Colon (tissue), 2 donors: Measurements from ENCODE around the gene CTSK.
"Not testable (repeated sequence)": the region's sequence is repeated elsewhere in the genome, so short reads cannot be mapped to it uniquely, and the experiment has no call there.

ENCODE experiments used
- FAIRE-seq: peaks from 2 replicates; lab custom pipeline; 2012; peaks lifted over from hg19 to GRCh38; lab: Jason Lieb, UNC
- donor health status: control.
- donor health status: control.

CTSK gene

GRCh38 chr1:150808121-150808520, at the start of gene CTSK:
Gene CTSK, minus strand, starts transcription at chr1:150808260. Its CDS starts 1,455 bp downstream, at chr1:150806805.
- no peak for FAIRE-seq

- FAIRE-seq: not testable (repeated sequence)
Measured at GRCh38 chr1:150852734-150853133, 44.7 kb upstream of the CTSK start.

- not testable (repeated sequence) for FAIRE-seq
Measured at GRCh38 chr1:150850801-150851362, 42.8 kb upstream of the CTSK start.

GRCh38 chr1:150846473-150847146, 38.5 kb upstream of the CTSK start:
- FAIRE-seq: no peak

- no peak for FAIRE-seq
Measured at GRCh38 chr1:150843474-150843873, 35.4 kb upstream of the CTSK start.

GRCh38 chr1:150842964-150843363, 34.9 kb upstream of the CTSK start:
- FAIRE-seq: no peak

- no peak for FAIRE-seq
Measured at GRCh38 chr1:150842343-150842742, 34.3 kb upstream of the CTSK start.

GRCh38 chr1:150841626-150842025, 33.6 kb upstream of the CTSK start:
- no peak for FAIRE-seq

- FAIRE-seq: not testable (repeated sequence)
Measured at GRCh38 chr1:150840850-150841249, 32.8 kb upstream of the CTSK start.

- FAIRE-seq: no peak
Measured at GRCh38 chr1:150836129-150836773, 28.2 kb upstream of the CTSK start.

GRCh38 chr1:150833961-150834360, 25.9 kb upstream of the CTSK start:
- FAIRE-seq: not testable (repeated sequence)

GRCh38 chr1:150832597-150832996, 24.5 kb upstream of the CTSK start:
- no peak for FAIRE-seq

GRCh38 chr1:150829751-150830150, 21.7 kb upstream of the CTSK start:
- FAIRE-seq: no peak

- FAIRE-seq: no peak
Measured at GRCh38 chr1:150826299-150826698, 18.2 kb upstream of the CTSK start.

- no peak for FAIRE-seq
Measured at GRCh38 chr1:150820730-150821512, 12.9 kb upstream of the CTSK start.

GRCh38 chr1:150815871-150816270, 7.8 kb upstream of the CTSK start:
- no peak for FAIRE-seq

GRCh38 chr1:150813028-150813707, 5.1 kb upstream of the CTSK start:
- FAIRE-seq: no peak

GRCh38 chr1:150810958-150811659, 3.0 kb upstream of the CTSK start:
- FAIRE-seq: no peak

- no peak for FAIRE-seq
Measured at GRCh38 chr1:150809651-150810050, 1.6 kb upstream of the CTSK start.

GRCh38 chr1:150808846-150809245, 786 bp upstream of the CTSK start:
- FAIRE-seq: no peak

- no peak for FAIRE-seq
Measured at GRCh38 chr1:150807249-150808023, 624 bp downstream of the CTSK start.
